Fibroblast of mammary gland (primary cell): ENCODE data around the gene RETREG1.

Experiments used
- DNase-seq: peaks from one replicate; pipeline ENCODE4 v3.0.0-alpha.2; 2010; ENCODE audit warnings: low read depth
- H3K4me3 ChIP-seq: 2 replicates; pipeline ENCODE4 v1.5.1; 2011; ENCODE audit warnings: low read depth, mild to moderate bottlenecking, low read length, moderate library complexity; ENCODE audit not compliant: control insufficient read depth
- CTCF ChIP-seq: conservative IDR thresholded peaks from 2 replicates; pipeline ENCODE4 v1.5.1; 2011; ENCODE audit warnings: low read depth, low read length, inconsistent platforms; ENCODE audit not compliant: control insufficient read depth, insufficient read depth

Gene RETREG1

GRCh38 chr5:16500024-16500423 lies 116.8 kb downstream of the RETREG1 start:
- TF ChIP-seq CTCF: no peak
- no peak overlapping the region for H3K4me3 ChIP-seq
- DNase-seq: no peak

- DNase-seq: no peak
- H3K4me3 ChIP-seq: no peak overlapping the region
Measured at GRCh38 chr5:16497546-16497945, 119.3 kb downstream of the RETREG1 start.

DNA sequence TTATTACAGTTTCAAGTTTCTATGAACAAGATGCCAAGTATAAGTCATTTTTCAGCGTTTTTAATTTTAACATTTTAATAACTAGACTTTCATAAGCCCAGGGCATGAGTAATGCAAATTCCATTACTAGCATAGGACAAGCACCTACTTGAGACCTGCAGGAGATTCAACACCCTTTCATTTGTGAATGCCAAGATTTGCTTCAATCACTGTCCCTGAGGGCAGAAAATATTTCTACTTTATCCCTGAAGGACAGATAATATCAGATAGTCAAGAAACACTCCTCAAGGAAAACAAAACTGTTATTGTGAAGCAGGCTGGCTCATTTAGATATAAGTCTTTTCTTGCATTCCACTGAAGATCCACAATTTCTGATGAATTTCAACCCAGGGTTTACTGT lies 123.5 kb downstream of the RETREG1 start:
- TF ChIP-seq CTCF: no peak
- H3K4me3 ChIP-seq: no peak overlapping the region
- DNase-seq: no peak

More at GRCh38 chr5:16497546-16497945, 119.3 kb downstream of the RETREG1 start:
- no peak for TF ChIP-seq CTCF

GRCh38 chr5:16492398-16493140 lies 124.2 kb downstream of the RETREG1 start:
- DNase-seq: peak; percentile 81
- no peak overlapping the region for H3K4me3 ChIP-seq
- TF ChIP-seq CTCF: no peak

GRCh38 chr5:16490911-16491310 lies 125.9 kb downstream of the RETREG1 start:
- no peak for TF ChIP-seq CTCF
- H3K4me3 ChIP-seq: no peak overlapping the region
- DNase-seq: no peak

DNA sequence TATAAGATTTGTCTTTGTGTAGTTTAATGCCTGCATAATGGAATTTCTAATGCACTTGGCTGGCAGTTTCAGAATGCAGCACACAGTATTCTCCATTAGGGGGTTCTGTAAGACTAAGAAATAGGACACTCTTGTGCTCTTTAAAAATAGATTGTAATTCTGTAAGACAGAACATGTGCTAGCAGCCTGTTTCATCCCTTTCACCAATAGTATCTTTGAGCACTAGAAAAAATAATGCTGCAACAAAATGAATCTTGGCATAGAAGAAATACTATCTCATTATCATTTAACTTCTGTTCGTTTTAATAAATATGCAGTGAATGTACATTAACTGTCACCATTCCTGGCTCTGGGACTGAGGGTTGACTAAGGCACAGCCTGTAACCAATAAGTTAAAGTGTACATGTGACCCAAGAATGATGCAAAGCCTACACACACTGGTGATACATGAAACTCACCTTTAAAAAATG lies 127.4 kb downstream of the RETREG1 start:
- H3K4me3 ChIP-seq: no peak overlapping the region
- DNase-seq: peak; percentile 66
- TF ChIP-seq CTCF: peak; percentile 81
